ENCODE results near the gene APOM.

APOM gene

GRCh38 chr6:31636698-31637596 lies 18.7 kb upstream of the APOM start:
- TF ChIP-seq ZNF621 (tag by site-specific recombination; IDR thresholded peaks at IDR 0.05) (no peak), ZNF10 (tag by site-specific recombination; IDR thresholded peaks at IDR 0.05) (peak; percentile 75), ZNF600 (tag by site-specific recombination; IDR thresholded peaks at IDR 0.05) (peak; percentile 88), HOXC10 (CRISPR knock-in tag; IDR thresholded peaks at IDR 0.05) (no peak), IKZF3 (tag by site-specific recombination; IDR thresholded peaks at IDR 0.05) (peak; percentile 42; the same call in 1 of the 2 replicates), ZBTB26 (tag by site-specific recombination; optimal IDR thresholded peaks at IDR 0.05) (no peak)
- no peaks in the 10 kb centered on the region for H3K9me3 ChIP-seq (ENCODE audit: control insufficient read depth, insufficient read depth, low read depth, low read length)
- peak overlapping the region; percentile 37; the same call in 1 of the 2 replicates for H3K27ac ChIP-seq (ENCODE audit: extremely low read depth, low read depth, low read length)
- ChIA-PET POLR2A (interaction anchor here (0.5 to 11.0 kb wide), 3 partner anchors 11 to 107 kb away, joined by 5 to 123 read pairs (median 76); partner anchors contain the start of gene BAG6), CTCF (interaction anchor here (0.5 kb wide), 1 partner anchor 15 kb away, joined by 3 read pairs; no protein-coding TSS in a partner anchor)
- peaks cover 35 to 96% of the 10 kb centered on the region in 2 experiments for H3K36me3 ChIP-seq (ENCODE audit: control insufficient read depth in 2 of 2, insufficient read depth in 1 of 2, low read length in 2 of 2)
- H3K4me3 ChIP-seq (ENCODE audit: low read depth, low read length) = no peak overlapping the region
- H3K4me1 ChIP-seq (ENCODE audit: control insufficient read depth, insufficient read depth, low read length) = no peaks in the 10 kb centered on the region

- Histone ChIP-seq H3K27ac (ENCODE audit: extremely low read depth, low read depth, low read length) (no peak overlapping the region; the same call in 1 of the 2 replicates), H3K4me1 (ENCODE audit: control insufficient read depth, insufficient read depth, low read length) (no peaks in the 10 kb centered on the region), H3K9me3 (ENCODE audit: control insufficient read depth, insufficient read depth, low read depth, low read length) (no peaks in the 10 kb centered on the region), H3K4me3 (ENCODE audit: low read depth, low read length) (no peak overlapping the region), H3K36me3 (ENCODE audit: control insufficient read depth in 2 of 2, insufficient read depth in 1 of 2, low read length in 2 of 2) (peaks cover 40 to 94% of the 10 kb centered on the region in 2 experiments)
- no peak for TF ChIP-seq ZNF280C (tag by site-specific recombination; IDR thresholded peaks at IDR 0.05)
- 0 out of 2 replicates have a peak, but pooled peaks have one; percentile 51 for TF ChIP-seq ZNF10 (tag by site-specific recombination; IDR thresholded peaks at IDR 0.05)
- no peak for TF ChIP-seq ZNF600 (tag by site-specific recombination; IDR thresholded peaks at IDR 0.05)
- TF ChIP-seq ZNF596 (tag by site-specific recombination; IDR thresholded peaks at IDR 0.05) = no peak
- TF ChIP-seq, protein P1, sequence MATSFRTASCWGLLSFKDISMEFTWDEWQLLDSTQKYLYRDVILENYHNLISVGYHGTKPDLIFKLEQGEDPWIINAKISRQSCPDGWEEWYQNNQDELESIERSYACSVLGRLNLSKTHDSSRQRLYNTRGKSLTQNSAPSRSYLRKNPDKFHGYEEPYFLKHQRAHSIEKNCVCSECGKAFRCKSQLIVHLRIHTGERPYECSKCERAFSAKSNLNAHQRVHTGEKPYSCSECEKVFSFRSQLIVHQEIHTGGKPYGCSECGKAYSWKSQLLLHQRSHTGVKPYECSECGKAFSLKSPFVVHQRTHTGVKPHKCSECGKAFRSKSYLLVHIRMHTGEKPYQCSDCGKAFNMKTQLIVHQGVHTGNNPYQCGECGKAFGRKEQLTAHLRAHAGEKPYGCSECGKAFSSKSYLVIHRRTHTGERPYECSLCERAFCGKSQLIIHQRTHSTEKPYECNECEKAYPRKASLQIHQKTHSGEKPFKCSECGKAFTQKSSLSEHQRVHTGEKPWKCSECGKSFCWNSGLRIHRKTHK (tag by site-specific recombination; IDR thresholded peaks at IDR 0.05) = no peak
- TF ChIP-seq ZNF560 (tag by site-specific recombination; IDR thresholded peaks at IDR 0.05; ENCODE audit: borderline replicate concordance) = no peak
- ChIA-PET POLR2A (interaction anchor here (0.5 to 11.0 kb wide), 12 partner anchors 12 to 817 kb away, joined by 3 to 123 read pairs (median 5); partner anchors contain the start of genes BAG6, C6orf47, GPANK1 and HSPA1B), CTCF (no interaction called here)
Measured at GRCh38 chr6:31639043-31639442, 16.7 kb upstream of the APOM start.

DNA sequence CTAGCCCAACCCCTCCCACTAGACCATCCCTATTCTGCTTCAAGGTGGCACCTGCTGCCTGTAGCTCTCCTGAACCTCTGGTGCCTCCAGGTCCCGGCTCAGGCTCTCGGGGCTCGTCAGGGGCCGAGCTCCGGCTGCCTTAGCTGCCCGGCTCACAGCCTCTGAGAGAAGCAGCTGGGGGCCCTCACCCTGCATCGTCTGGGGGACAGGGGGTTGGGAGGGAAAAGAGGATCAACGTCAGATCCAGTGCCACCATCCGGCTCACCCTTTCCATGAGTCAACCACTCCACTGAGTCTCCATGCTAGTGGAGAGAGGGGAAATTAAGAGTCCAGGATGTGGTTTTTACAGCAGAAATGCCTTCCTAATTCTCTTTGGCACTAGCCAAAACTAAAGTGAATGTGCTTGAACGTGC lies 16.2 kb upstream of the APOM start:
- Histone ChIP-seq H3K4me1 (ENCODE audit: control insufficient read depth, insufficient read depth, low read length) (no peaks in the 10 kb centered on the region), H3K27ac (ENCODE audit: extremely low read depth, low read depth, low read length) (no peak overlapping the region; the same call in 1 of the 2 replicates), H3K9me3 (ENCODE audit: control insufficient read depth, insufficient read depth, low read depth, low read length) (no peaks in the 10 kb centered on the region), H3K4me3 (ENCODE audit: low read depth, low read length) (no peak overlapping the region), H3K36me3 (ENCODE audit: control insufficient read depth in 2 of 2, insufficient read depth in 1 of 2, low read length in 2 of 2) (peaks cover 38 to 94% of the 10 kb centered on the region in 2 experiments)
- CTCF ChIA-PET = no interaction called here
- POLR2A ChIA-PET = interaction anchor here (0.5 to 11.0 kb wide), 10 partner anchors 12 to 145 kb away, joined by 3 to 123 read pairs (median 6); partner anchors contain the start of genes BAG6, C6orf47 and PRRC2A
- TF ChIP-seq ZBTB10 (tag by site-specific recombination; IDR thresholded peaks at IDR 0.05) (no peak), PRDM10 (tag by site-specific recombination; IDR thresholded peaks at IDR 0.05) (no peak), ZNF2 (tag by site-specific recombination; IDR thresholded peaks at IDR 0.05) (no peak), ZNF202 (tag by site-specific recombination; IDR thresholded peaks at IDR 0.05; ENCODE audit: borderline replicate concordance) (no peak), ZBTB1 (tag by site-specific recombination; IDR thresholded peaks at IDR 0.05) (no peak)

Data from HEK293 (cell line).